Gastroesophageal sphincter (tissue), 3 donors: Measurements from ENCODE around the gene TESMIN.

Experiments used
- EP300 ChIP-seq: sonication (generic); formaldehyde crosslinking; IDR thresholded peaks from one replicate; pipeline ENCODE4 v1.6.1; 2017; ENCODE audit warnings: antibody characterized with exemption, mild to moderate bottlenecking
- POLR2A ChIP-seq, 2 donors: fragments of 450-650 bp; IDR thresholded peaks; one replicate each; pipeline ENCODE4 v1.6.1; 2017; ENCODE audit warnings: antibody characterized with exemption in 2 of 2, mild to moderate bottlenecking in 2 of 2, moderate library complexity in 1 of 2
- POLR2AphosphoS5 ChIP-seq: sonication (generic); formaldehyde crosslinking; IDR thresholded peaks from one replicate; pipeline ENCODE4 v1.6.1; 2017; ENCODE audit warnings: antibody characterized with exemption
- TF ChIP-seq, protein P1 (sequence below), 4 experiments: fragments of 200-600 bp in 2 of 4; fragments of 450-650 bp in 2 of 4; sonication (generic) in 1 of 4; IDR thresholded peaks; one replicate each; pipeline ENCODE4 v1.5.1; 2017 to 2019; ENCODE audit warnings: antibody characterized with exemption in 4 of 4, mild to moderate bottlenecking in 2 of 4, moderate library complexity in 2 of 4

- TF ChIP-seq POLR2A (IDR thresholded peaks at IDR 0.05) (no peak), POLR2AphosphoS5 (no peak), EP300 (no peak)
- TF ChIP-seq, protein P1, sequence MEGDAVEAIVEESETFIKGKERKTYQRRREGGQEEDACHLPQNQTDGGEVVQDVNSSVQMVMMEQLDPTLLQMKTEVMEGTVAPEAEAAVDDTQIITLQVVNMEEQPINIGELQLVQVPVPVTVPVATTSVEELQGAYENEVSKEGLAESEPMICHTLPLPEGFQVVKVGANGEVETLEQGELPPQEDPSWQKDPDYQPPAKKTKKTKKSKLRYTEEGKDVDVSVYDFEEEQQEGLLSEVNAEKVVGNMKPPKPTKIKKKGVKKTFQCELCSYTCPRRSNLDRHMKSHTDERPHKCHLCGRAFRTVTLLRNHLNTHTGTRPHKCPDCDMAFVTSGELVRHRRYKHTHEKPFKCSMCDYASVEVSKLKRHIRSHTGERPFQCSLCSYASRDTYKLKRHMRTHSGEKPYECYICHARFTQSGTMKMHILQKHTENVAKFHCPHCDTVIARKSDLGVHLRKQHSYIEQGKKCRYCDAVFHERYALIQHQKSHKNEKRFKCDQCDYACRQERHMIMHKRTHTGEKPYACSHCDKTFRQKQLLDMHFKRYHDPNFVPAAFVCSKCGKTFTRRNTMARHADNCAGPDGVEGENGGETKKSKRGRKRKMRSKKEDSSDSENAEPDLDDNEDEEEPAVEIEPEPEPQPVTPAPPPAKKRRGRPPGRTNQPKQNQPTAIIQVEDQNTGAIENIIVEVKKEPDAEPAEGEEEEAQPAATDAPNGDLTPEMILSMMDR (IDR thresholded peaks at IDR 0.05), result no peak
Observed at GRCh38 chr11:68710409-68710808, 40.9 kb downstream of the TESMIN start.
